ENCODE results near the gene GPHN. TPM values are rescaled to one million over a fixed set of nuclear protein-coding genes. Genes with fewer than 3 reads are reported as not detected.

Gene GPHN
- total and polyA plus RNA-seq, 10 of the 15 experiments (the other 5 are each of a cell fraction or from before 2014, with no cell fraction given) = 22.3 to 48.8 (median 33.1) TPM

GRCh38 chr14:66923251-66923650 lies 415.3 kb downstream of the GPHN start:
- Histone ChIP-seq H3K27me3 (replicated peaks in 1 of 2; ENCODE audit: control insufficient read depth in 2 of 2, insufficient read depth in 2 of 2, low read length in 1 of 2) (no peaks in the 10 kb centered on the region), H3K79me2 (ENCODE audit: control insufficient read depth, insufficient read depth, low read length) (no peaks in the 10 kb centered on the region), H3K9me3 (replicated peaks; ENCODE audit: control insufficient read depth, insufficient read depth, low read length) (no peaks in the 10 kb centered on the region), H3K9ac (ENCODE audit: control insufficient read depth, insufficient read depth, low read length) (no peak overlapping the region), H2AFZ (ENCODE audit: control insufficient read depth, low read depth, low read length) (no peak overlapping the region), H4K20me1 (ENCODE audit: control insufficient read depth, insufficient read depth) (no peaks in the 10 kb centered on the region), H3K4me1 (ENCODE audit: control insufficient read depth, insufficient read depth, low read length) (no peaks in the 10 kb centered on the region), H3K4me3 (no peak overlapping the region), H3K27ac (ENCODE audit: control insufficient read depth, insufficient read depth) (no peak overlapping the region), H3K36me3 (ENCODE audit: control insufficient read depth in 2 of 2, insufficient read depth in 2 of 2, low read length in 1 of 2) (no peaks in the 10 kb centered on the region; a peak in 1 of 4 replicates), H3K4me2 (ENCODE audit: control insufficient read depth, insufficient read depth) (no peak overlapping the region)
- ATAC-seq (no peak), FAIRE-seq (no peak), DNase-seq (ENCODE audit: low read depth, low spot score) (no peak)
- in situ Hi-C loops (cut with MboI) (no loop called here), intact Hi-C loops (cut with micrococcal nuclease; ENCODE audit: unreplicated experiment) (no loop called here)
- ChIA-PET POLR2A (no interaction called here), CTCF (no interaction called here), SMC1A (ENCODE audit: uncharacterized antibody, unreplicated experiment) (interaction anchor here (1.1 kb wide), 1 partner anchor 9 kb away, joined by 3 read pairs; no protein-coding TSS in a partner anchor), RAD21 (ENCODE audit: unreplicated experiment) (no interaction called here)
- 100% methylated on average over 1 of the region's 1 CpG for WGBS (ENCODE audit: insufficient coverage, insufficient replicate concordance, low lambda C conversion rate, missing lambda C conversion rate)
- BruUV-seq (replicated peaks) = no TSS peak
- TF ChIP-seq TCF12 (IDR thresholded peaks at IDR 0.05; ENCODE audit: low read depth, low read length) (no peak), RAD21 (IDR thresholded peaks at IDR 0.05; ENCODE audit: insufficient read depth, low read depth, low read length) (no peak), RCOR1 (conservative IDR thresholded peaks at IDR 0.05; ENCODE audit: low read depth, low read length) (no peak), ZNF274 (IDR thresholded peaks at IDR 0.05; ENCODE audit: insufficient read depth, insufficient read length) (no peak), BCLAF1 (IDR thresholded peaks at IDR 0.05) (no peak), SREBF1 (IDR thresholded peaks at IDR 0.05; ENCODE audit: low read length) (no peak)
